GM18498 (cell line): ENCODE data around the gene DCAF10.
A peak's percentile ranks its signal among the peaks of the same experiment; 100 is the strongest.
"Not testable (repeated sequence)": the region's sequence is repeated elsewhere in the genome, so short reads cannot be mapped to it uniquely, and the experiment has no call there.

Experiments used
- ATAC-seq: cut with Tn5 transposase; IDR thresholded peaks from one replicate; pipeline ENCODE4 v1.9.1; 2021; ENCODE audit warnings: mild to moderate bottlenecking, moderate library complexity; ENCODE audit not compliant: unreplicated experiment

The DCAF10 gene

GRCh38 chr9:37906312-37907239 is 106.0 kb downstream of the DCAF10 start:
- ATAC-seq, result no peak

- no peak for ATAC-seq
These were observed 107.7 kb downstream of the DCAF10 start for GRCh38 chr9:37908283-37908682.

- ATAC-seq, result no peak
These were observed 108.1 kb downstream of the DCAF10 start for GRCh38 chr9:37908698-37909186.

DNA sequence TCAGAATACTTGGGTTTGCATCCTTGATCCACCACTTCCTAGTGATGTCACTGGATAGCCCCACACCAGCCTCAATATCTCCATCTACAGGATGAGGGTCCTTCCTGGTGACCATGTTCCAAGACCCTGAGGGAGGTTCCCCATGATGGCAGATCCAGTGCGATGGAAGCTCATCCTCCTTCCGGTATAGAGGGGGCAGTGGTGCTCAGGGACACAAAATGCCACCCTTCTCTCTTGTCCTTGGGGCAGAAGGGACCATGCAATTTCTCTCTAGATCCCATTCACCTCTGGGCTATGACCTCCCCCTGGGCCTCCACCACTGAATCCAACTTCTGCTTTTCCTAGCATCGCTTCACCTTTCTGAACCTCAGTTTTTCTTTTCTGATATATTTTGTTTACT is 108.7 kb downstream of the DCAF10 start:
- no peak for ATAC-seq

DNA sequence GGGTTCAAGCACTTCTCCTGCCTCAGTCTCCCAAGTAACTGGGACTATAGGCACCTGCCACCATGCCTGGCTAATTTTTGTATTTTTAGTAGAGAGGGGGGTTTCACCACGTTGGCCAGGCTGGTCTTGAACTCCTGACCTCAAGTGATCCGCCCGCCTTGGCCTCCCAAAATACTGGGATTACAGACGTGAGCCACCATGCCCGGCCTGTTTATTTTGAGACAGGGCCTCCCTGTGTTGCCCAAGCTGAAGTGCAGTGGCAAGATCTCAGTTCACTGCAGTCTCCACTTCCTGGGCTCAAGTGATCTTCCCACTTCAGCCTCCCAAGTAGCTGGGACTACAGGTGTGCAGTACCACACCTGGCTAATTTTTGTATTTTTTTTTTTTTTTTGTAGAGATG is 109.2 kb downstream of the DCAF10 start:
- ATAC-seq, result not testable (repeated sequence)

DNA sequence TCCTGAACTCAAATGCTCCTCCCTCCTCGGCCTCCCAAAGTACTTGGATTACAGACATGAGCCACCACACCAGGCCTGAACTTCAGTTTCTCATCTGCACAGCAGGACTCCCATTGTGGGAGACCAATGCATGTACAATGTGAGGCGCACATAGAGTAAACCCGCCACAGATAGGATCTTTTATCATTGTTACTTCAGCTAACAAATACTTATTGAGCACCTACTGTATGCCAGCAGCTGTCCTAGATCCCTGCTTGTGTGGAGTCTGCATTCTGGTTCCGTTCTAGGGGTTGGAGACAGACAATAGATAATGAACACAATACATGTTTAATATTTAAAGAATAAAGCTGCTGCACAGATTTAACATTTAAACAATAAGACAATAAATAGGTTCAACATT is 109.7 kb downstream of the DCAF10 start:
- ATAC-seq, result no peak

- ATAC-seq, result no peak
These were observed 110.7 kb downstream of the DCAF10 start for GRCh38 chr9:37911271-37911681.

GRCh38 chr9:37913480-37914153 is 113.0 kb downstream of the DCAF10 start:
- peak; percentile 73 for ATAC-seq

- no peak for ATAC-seq
These were observed 113.6 kb downstream of the DCAF10 start for GRCh38 chr9:37914154-37914551.

GRCh38 chr9:37914701-37915358 is 114.2 kb downstream of the DCAF10 start:
- no peak for ATAC-seq

- ATAC-seq, result no peak
These were observed 115.4 kb downstream of the DCAF10 start for GRCh38 chr9:37915911-37916470.

GRCh38 chr9:37916471-37917312 is 116.1 kb downstream of the DCAF10 start:
- ATAC-seq, result no peak
